ENCODE data around the gene ELMO3. TPM values are rescaled to one million over a fixed set of nuclear protein-coding genes. Genes with fewer than 3 reads are reported as not detected.

ELMO3 gene
- total RNA-seq, 1 experiment from 2014 or later, result 45.8 TPM

DNA sequence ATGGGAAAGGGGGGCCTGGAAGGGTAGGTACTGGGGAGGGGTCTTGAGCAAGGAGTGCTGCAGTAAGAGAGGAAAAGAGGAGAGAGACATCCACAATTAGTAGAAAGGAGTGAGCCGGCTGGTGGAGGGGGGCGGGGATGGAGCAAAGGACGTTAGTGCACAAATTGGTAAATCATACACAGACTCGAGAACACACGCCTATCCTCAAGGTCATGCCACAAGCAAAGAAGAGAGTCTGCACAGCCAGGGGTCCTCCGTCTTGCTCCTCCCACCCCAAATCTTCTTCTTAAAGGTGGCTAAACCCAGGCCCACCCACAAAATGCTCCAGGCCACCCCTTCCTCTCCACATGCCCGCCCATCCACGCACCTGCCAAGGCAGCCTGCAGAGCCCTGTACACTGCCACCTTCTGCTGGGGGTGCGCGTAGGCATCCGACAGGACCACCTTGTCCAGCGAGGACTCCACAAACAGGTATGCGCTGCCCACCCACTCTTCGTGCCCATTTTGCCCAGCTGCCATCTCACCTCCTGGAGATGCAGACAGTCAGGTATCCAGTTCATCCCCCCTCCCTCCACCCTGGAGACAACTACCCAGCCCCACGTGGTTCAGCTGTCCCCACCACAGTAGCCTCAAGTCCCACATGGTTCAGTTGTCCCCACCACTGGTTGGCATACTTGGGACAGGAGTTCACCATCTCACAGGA lies 42.6 kb upstream of the ELMO3 start:
- Histone ChIP-seq H2AFZ (ENCODE audit: low read depth, low read length, poor library complexity, severe bottlenecking) (no peak overlapping the region), H3K4me3 (replicated peaks in 1 of 2; ENCODE audit: low read depth in 1 of 2, low read length in 2 of 2) (no peak overlapping the region), H3K36me3 (ENCODE audit: control insufficient read depth in 1 of 2, insufficient read depth in 2 of 2, low read length in 2 of 2) (no peaks in the 10 kb centered on the region), H3K27me3 (ENCODE audit: insufficient read depth, low read length) (no peaks in the 10 kb centered on the region), H3K27ac (ENCODE audit: low read depth, low read length) (no peak overlapping the region), H3K79me2 (ENCODE audit: insufficient read depth, low read length) (no peaks in the 10 kb centered on the region; the same call in 1 of the 2 replicates), H4K20me1 (ENCODE audit: insufficient read depth) (no peaks in the 10 kb centered on the region), H3K9me2 (ENCODE audit: insufficient read depth) (no peaks in the 10 kb centered on the region), H3K9me3 (ENCODE audit: control insufficient read depth in 1 of 2, insufficient read depth in 1 of 2, low read depth in 1 of 2, low read length in 2 of 2) (no peaks in the 10 kb centered on the region), H3K4me1 (ENCODE audit: control insufficient read depth in 1 of 2, insufficient read depth in 2 of 2, low read length in 2 of 2) (peaks cover 6 to 35% of the 10 kb centered on the region in 2 experiments), H3K9ac (ENCODE audit: low read length) (no peak overlapping the region), H3K4me2 (ENCODE audit: low read length) (no peak overlapping the region)
- ChIA-PET CTCF (interaction anchor here (1.2 to 5.8 kb wide), 10 partner anchors 13 to 261 kb away, joined by 3 to 79 read pairs (median 8); partner anchors contain the start of genes CES3 and NOL3), RAD21 (ENCODE audit: low non-redundant PET in 1 of 2, low total read pairs in 2 of 2, uncharacterized antibody in 2 of 2, unreplicated experiment in 2 of 2) (interaction anchor here (0.6 to 1.5 kb wide), 4 partner anchors 68 to 143 kb away, joined by 4 to 19 read pairs (median 8); no protein-coding TSS in a partner anchor), POLR2A (no interaction called here)
- DNase-seq (ENCODE audit: low read depth, low spot score) (no peak), ATAC-seq (no peak)
- no peak for TF ChIP-seq CBX3 (IDR thresholded peaks at IDR 0.05; ENCODE audit: low read depth)
- BruUV-seq (replicated peaks), result no TSS peak
- intact Hi-C loops (cut with micrococcal nuclease), result loop anchor here (5.0 kb wide), 1 partner anchor 204 kb away; no protein-coding TSS in a partner anchor

DNA sequence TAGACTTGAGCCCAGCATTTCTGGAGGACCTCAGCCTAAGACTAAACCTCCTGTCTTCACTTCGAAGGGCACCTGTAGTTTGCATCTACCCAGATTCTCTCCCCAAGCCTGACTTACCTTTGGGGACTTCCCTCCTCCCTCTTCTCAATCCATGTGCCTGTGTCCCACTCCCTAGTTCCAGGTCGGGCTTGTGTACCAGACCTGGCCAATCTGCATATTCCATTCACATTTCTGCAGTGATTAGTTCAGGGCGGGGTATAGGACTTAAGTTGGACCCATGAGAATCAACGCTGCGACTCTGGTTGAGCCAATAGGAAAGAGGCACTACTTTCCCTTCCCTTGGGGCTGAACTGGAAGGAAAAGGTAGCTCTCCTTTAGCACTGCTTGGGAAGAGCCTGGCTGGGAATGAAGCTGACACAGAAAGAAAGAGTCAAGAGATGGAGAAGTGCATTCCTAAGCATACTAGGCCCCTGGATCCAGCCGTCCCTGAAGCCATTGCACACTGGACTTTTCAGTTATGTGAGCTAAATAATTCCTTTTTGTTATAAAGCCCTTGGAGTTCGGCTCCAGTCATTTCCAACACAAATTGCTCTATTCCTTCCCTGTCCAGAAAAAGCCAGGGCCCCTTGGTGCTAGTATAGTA lies 41.7 kb upstream of the ELMO3 start:
- H4K20me1 ChIP-seq (ENCODE audit: insufficient read depth), result no peaks in the 10 kb centered on the region
- H3K36me3 ChIP-seq (ENCODE audit: control insufficient read depth in 1 of 2, insufficient read depth in 2 of 2, low read length in 2 of 2), result no peaks in the 10 kb centered on the region
- H2AFZ ChIP-seq (ENCODE audit: low read depth, low read length, poor library complexity, severe bottlenecking), result no peak overlapping the region
- no peak for ATAC-seq
- H3K9ac ChIP-seq (ENCODE audit: low read length), result no peak overlapping the region
- H3K4me1 ChIP-seq (ENCODE audit: control insufficient read depth in 1 of 2, insufficient read depth in 2 of 2, low read length in 2 of 2), result peaks cover 10 to 34% of the 10 kb centered on the region in 2 experiments; a peak in 3 of 4 replicates
- H3K27ac ChIP-seq (ENCODE audit: low read depth, low read length), result no peak overlapping the region
- ChIA-PET RAD21 (ENCODE audit: low non-redundant PET in 1 of 2, low total read pairs in 2 of 2, uncharacterized antibody in 2 of 2, unreplicated experiment in 2 of 2) (interaction anchor here (0.5 to 0.6 kb wide), 2 partner anchors 69 to 129 kb away, joined by 4 read pairs; no protein-coding TSS in a partner anchor), CTCF (interaction anchor here (0.9 to 5.7 kb wide), 4 partner anchors 12 to 139 kb away, joined by 3 to 52 read pairs (median 8); partner anchors contain the start of gene NOL3), POLR2A (interaction anchor here (0.6 kb wide), 1 partner anchor 43 kb away, joined by 8 read pairs; no protein-coding TSS in a partner anchor)
- no peak overlapping the region for H3K4me2 ChIP-seq (ENCODE audit: low read length)
- H3K4me3 ChIP-seq (replicated peaks in 1 of 2; ENCODE audit: low read depth in 1 of 2, low read length in 2 of 2), result no peak overlapping the region
- no peaks in the 10 kb centered on the region; the same call in 1 of the 2 replicates for H3K79me2 ChIP-seq (ENCODE audit: insufficient read depth, low read length)
- no TSS peak for BruUV-seq (replicated peaks)
- no peaks in the 10 kb centered on the region for H3K27me3 ChIP-seq (ENCODE audit: insufficient read depth, low read length)
- intact Hi-C loops (cut with micrococcal nuclease), result loop anchor here (5.0 kb wide), 1 partner anchor 205 kb away; no protein-coding TSS in a partner anchor
- H3K9me3 ChIP-seq (ENCODE audit: control insufficient read depth in 1 of 2, insufficient read depth in 1 of 2, low read depth in 1 of 2, low read length in 2 of 2), result no peaks in the 10 kb centered on the region
- no peaks in the 10 kb centered on the region for H3K9me2 ChIP-seq (ENCODE audit: insufficient read depth)
- no peak for DNase-seq (ENCODE audit: low read depth, low spot score)
- TF ChIP-seq ZNF274 (IDR thresholded peaks at IDR 0.05; ENCODE audit: low read depth, low read length), result no peak
- no peak for TF ChIP-seq ZFX (IDR thresholded peaks at IDR 0.05)
- TF ChIP-seq SP1 (IDR thresholded peaks at IDR 0.05; ENCODE audit: low read depth), result no peak
- TF ChIP-seq EZH2 (IDR thresholded peaks at IDR 0.05), result no peak
- TF ChIP-seq REST (IDR thresholded peaks at IDR 0.05; ENCODE audit: low read depth), result no peak
- no peak for TF ChIP-seq ZBTB33 (IDR thresholded peaks at IDR 0.05; ENCODE audit: extremely low read depth, insufficient replicate concordance, low read length)
- no peak for TF ChIP-seq EZH2phosphoT487 (IDR thresholded peaks at IDR 0.05; ENCODE audit: borderline replicate concordance)
- no peak for TF ChIP-seq EGR1 (IDR thresholded peaks at IDR 0.05; ENCODE audit: low read depth)
- no peak for TF ChIP-seq SIN3A (IDR thresholded peaks at IDR 0.05; ENCODE audit: low read depth)
- no peak for TF ChIP-seq CEBPB (IDR thresholded peaks at IDR 0.05; ENCODE audit: low read depth)
- TF ChIP-seq TCF7L2 (IDR thresholded peaks at IDR 0.05; ENCODE audit: borderline replicate concordance, extremely low read depth, insufficient read depth, insufficient read length), result no peak
- no peak for TF ChIP-seq SRF (IDR thresholded peaks at IDR 0.05; ENCODE audit: low read depth)

Measured in HCT116 (cell line).